Myocyte (in vitro differentiated cells): ENCODE data around the gene PCDHA10. TPM values are rescaled to one million over a fixed set of nuclear protein-coding genes. Genes with fewer than 3 reads are reported as not detected.
"Not testable (repeated sequence)": the region's sequence is repeated elsewhere in the genome, so short reads cannot be mapped to it uniquely, and the experiment has no call there.

Experiments used
- DNase-seq: peaks from one replicate; pipeline ENCODE4 v3.0.0-alpha.2; 2012; ENCODE audit warnings: low read depth
- polyA plus RNA-seq: library from polyadenylated mRNA; unstranded; fragments of >200 nt; gene quantifications from one replicate; pipeline ENCODE4 v1.2.1, GENCODE V29; 2012; ENCODE audit warnings: missing spikeins
- total RNA-seq: library from RNA; depleted of rRNA; stranded (reverse); fragments of >200 nt; gene quantifications from 2 replicates; pipeline ENCODE4 v1.2.3, GENCODE V29; 2014

Gene PCDHA10
- total RNA-seq: 0.03 and 0.05 TPM in 2 replicates
- polyA plus RNA-seq: 0.06 TPM

DNA sequence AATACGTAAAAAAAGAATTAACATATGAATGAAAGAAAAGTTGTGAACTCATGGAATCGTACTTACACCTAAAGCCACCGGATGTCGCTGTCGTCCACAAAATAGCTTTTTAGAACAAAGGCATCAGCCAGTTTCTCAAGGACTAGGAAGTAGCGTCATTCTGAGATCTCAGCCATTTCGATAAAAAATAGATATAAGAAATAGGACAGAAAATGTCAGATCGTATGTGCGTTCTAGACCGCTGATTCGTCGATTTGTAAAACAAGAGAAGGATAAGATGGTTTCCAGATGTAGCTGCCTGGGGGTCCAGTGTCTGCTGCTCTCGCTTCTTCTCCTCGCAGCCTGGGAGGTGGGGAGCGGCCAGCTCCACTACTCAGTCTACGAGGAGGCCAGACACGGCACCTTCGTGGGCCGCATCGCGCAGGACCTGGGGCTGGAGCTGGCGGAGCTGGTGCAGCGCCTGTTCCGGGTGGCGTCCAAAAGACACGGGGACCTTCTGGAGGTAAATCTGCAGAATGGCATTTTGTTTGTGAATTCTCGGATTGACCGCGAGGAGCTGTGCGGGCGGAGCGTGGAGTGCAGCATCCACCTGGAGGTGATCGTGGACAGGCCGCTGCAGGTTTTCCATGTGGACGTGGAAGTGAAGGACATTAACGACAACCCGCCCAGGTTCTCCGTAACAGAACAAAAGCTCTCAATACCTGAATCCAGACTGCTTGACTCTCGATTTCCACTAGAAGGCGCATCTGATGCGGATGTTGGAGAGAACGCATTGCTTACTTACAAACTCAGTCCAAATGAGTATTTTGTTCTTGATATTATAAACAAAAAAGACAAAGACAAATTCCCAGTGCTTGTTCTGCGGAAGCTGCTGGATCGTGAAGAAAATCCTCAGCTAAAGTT, at the start of gene PCDHA10:
PCDHA10 (plus strand) TSS at position 126 of the 903 bp plus-strand sequence; CDS start at position 278, 152 bp downstream.
- peak; percentile 2 for DNase-seq

DNA sequence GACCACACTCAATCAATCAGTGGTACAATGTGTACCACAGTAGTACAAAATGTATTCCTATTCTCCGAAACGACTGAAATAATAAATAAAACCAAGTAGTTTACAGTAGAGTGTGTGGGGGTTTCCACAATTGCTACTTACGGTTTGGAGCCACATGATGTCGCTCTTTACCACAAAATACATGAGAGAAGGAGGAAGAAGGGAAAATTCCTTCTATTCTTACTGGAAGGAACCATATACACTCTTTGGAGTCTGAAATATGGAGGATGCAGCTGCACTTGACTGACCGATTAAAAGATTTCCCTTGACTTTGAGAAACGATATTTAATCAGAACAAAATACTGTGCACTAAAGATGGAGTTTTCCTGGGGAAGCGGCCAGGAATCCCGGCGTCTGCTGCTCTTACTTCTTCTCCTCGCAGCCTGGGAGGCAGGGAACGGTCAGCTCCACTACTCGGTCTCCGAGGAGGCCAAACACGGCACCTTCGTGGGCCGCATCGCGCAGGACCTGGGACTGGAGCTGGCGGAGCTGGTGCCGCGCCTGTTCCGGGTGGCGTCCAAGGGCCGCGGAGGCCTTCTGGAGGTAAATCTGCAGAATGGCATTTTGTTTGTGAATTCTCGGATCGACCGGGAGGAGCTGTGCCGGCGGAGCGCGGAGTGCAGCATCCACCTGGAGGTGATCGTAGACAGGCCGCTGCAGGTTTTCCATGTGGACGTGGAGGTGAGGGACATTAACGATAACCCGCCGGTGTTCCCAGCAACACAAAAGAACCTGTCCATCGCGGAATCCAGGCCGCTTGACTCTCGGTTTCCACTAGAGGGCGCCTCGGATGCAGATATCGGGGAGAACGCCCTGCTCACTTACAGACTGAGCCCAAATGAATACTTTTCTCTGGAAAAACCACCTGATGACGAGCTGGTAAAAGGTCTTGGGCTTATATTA, 48.6 kb upstream of the PCDHA10 start, which contains the start of gene PCDHA4:
PCDHA4 (plus strand) TSS at position 235 of the 942 bp plus-strand sequence.
- peak; percentile 51 for DNase-seq

GRCh38 chr5:140808241-140808888, 47.3 kb upstream of the PCDHA10 start:
- not testable (repeated sequence) for DNase-seq

GRCh38 chr5:140808889-140809291, 46.8 kb upstream of the PCDHA10 start:
- DNase-seq: no peak

GRCh38 chr5:140821375-140822280, 34.1 kb upstream of the PCDHA10 start, which contains the start of gene PCDHA5:
Gene PCDHA5 (plus strand): TSS chr5:140821613.
- DNase-seq: peak; percentile 16

DNA sequence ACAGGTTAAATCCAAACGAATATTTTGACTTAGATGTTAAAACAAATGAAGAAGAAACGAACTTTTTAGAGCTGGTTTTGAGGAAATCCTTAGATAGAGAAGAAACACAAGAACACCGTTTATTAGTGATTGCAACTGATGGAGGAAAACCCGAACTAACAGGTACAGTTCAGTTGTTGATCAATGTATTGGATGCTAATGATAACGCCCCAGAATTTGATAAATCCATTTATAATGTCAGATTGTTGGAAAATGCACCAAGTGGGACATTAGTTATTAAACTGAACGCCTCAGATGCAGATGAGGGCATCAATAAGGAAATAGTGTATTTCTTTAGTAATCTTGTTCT, 33.4 kb upstream of the PCDHA10 start:
- DNase-seq: no peak

DNA sequence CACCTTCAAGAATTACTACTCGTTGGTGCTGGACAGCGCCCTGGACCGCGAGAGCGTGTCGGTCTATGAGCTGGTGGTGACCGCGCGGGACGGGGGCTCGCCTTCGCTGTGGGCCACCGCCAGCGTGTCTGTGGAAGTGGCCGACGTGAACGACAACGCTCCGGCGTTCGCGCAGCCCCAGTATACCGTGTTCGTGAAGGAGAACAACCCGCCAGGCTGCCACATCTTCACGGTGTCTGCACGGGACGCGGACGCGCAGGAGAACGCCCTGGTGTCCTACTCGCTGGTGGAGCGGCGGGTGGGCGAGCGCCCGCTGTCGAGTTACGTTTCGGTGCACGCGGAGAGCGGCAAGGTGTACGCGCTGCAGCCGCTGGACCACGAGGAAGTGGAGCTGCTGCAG, 32.7 kb upstream of the PCDHA10 start:
- not testable (repeated sequence) for DNase-seq

- no peak for DNase-seq
Observed at GRCh38 chr5:140823475-140823874, 32.2 kb upstream of the PCDHA10 start.

- no peak for DNase-seq
Observed at GRCh38 chr5:140827704-140828361, 27.9 kb upstream of the PCDHA10 start, which contains the start of gene PCDHA6. Gene PCDHA6 (plus strand): TSS chr5:140827960. CDS start chr5:140828092, 132 bp downstream.

GRCh38 chr5:140828362-140828737, 27.3 kb upstream of the PCDHA10 start:
- DNase-seq: no peak

DNA sequence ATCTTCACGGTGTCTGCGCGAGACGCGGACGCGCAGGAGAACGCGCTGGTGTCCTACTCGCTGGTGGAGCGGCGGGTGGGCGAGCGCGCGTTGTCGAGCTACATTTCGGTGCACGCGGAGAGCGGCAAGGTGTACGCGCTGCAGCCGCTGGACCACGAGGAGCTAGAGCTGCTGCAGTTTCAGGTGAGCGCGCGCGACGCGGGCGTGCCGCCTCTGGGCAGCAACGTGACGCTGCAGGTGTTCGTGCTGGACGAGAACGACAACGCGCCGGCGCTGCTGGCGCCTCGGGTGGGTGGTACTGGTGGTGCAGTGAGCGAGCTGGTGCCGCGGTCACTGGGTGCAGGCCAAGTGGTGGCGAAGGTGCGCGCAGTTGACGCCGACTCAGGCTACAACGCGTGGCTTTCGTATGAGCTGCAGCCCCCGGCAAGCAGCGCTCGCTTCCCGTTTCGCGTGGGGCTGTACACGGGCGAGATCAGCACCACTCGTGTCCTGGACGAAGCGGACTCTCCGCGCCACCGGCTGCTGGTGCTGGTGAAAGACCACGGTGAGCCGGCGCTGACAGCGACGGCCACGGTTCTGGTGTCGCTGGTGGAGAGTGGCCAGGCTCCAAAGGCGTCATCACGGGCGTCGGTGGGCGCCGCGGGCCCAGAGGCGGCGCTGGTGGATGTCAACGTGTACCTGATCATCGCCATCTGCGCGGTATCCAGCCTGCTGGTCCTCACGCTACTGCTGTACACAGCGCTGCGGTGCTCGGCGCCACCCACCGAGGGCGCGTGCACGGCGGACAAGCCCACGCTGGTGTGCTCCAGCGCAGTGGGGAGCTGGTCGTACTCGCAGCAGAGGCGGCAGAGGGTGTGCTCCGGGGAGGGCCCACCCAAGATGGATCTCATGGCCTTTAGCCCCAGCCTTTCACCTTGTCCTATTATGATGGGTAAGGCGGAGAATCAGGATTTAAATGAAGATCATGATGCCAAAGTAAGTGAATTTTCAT, 25.9 kb upstream of the PCDHA10 start:
- not testable (repeated sequence) for DNase-seq

DNA sequence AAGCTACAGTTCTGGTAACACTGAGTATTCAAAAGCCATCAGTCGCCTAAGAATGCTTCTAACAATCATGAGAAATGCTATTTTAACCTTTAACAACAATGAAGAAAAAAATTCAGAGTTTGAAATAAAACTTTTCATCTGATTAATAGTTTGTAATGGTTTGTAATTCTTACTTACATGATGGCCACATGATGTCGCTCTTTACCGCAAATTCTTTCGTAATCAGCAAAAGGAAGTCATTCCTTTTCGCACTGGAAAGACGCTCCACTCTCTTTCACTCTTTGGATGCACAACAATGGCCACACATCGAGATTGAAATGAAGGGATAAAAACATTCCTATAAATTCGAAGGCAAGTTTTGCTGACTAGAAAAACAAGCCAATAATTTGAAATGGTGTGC, 21.7 kb upstream of the PCDHA10 start, which contains the start of gene PCDHA7:
PCDHA7 (plus strand) TSS at position 277 of the 400 bp plus-strand sequence; CDS start at position 392, 115 bp downstream.
- DNase-seq: peak; percentile 20

DNA sequence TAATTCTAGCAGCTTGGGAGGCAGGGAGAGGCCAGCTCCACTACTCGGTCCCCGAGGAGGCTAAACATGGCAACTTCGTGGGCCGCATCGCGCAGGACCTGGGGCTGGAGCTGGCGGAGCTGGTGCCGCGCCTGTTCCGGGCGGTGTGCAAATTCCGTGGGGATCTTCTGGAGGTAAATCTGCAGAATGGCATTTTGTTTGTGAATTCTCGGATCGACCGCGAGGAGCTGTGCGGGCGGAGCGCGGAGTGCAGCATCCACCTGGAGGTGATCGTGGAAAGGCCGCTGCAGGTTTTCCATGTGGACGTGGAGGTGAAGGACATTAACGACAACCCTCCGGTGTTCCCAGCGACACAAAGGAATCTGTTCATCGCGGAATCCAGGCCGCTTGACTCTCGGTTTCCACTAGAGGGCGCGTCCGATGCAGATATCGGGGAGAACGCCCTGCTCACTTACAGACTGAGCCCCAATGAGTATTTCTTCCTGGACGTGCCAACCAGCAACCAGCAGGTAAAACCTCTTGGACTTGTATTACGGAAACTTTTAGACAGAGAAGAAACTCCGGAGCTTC, 21.2 kb upstream of the PCDHA10 start:
- not testable (repeated sequence) for DNase-seq

DNA sequence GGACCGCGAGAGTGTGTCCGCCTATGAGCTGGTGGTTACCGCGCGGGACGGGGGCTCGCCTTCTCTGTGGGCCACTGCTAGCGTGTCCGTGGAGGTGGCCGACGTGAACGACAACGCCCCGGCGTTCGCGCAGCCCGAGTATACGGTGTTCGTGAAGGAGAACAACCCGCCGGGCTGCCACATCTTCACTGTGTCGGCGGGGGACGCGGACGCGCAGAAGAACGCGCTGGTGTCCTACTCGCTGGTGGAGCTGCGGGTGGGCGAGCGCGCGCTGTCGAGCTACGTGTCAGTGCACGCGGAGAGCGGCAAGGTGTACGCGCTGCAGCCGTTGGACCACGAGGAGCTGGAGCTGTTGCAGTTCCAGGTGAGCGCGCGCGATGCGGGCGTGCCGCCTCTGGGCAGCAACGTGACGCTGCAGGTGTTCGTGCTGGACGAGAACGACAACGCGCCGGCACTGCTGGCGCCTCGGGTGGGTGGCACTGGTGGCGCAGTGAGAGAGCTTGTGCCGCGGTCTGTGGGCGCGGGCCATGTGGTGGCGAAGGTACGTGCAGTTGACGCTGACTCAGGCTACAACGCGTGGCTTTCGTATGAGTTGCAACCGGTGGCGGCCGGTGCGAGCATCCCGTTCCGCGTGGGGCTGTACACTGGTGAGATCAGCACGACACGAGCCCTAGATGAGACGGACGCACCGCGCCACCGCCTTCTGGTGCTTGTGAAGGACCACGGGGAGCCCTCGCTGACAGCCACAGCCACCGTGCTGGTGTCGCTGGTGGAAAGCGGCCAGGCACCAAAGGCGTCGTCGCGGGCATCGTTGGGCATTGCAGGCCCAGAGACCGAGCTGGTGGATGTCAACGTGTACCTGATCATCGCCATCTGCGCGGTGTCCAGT, 19.8 kb upstream of the PCDHA10 start:
- no peak for DNase-seq

- DNase-seq: no peak
Observed at GRCh38 chr5:140840978-140841962, 14.4 kb upstream of the PCDHA10 start, which contains the start of gene PCDHA8. Gene PCDHA8 (plus strand): TSS chr5:140841187. CDS start chr5:140841322, 135 bp downstream.
